OCI-LY7 (cell line): ENCODE measurements around the gene DENND5B.

Source experiments
- EZH2phosphoT487 ChIP-seq: fragments of 200-600 bp; sonication (generic); IDR thresholded peaks from 2 replicates; pipeline ENCODE4 v1.6.1; 2018; ENCODE audit warnings: low read depth, borderline replicate concordance, mild to moderate bottlenecking, mixed run types, antibody characterized with exemption, low read length, moderate library complexity, mixed read lengths
- TF ChIP-seq, protein P1 (sequence below): fragments of 200-600 bp; sonication (generic); conservative IDR thresholded peaks from 2 replicates; pipeline ENCODE4 v1.5.1; 2014; ENCODE audit warnings: mild to moderate bottlenecking, antibody characterized with exemption, low read length, moderate library complexity, mixed read lengths

- TF ChIP-seq, protein P1, sequence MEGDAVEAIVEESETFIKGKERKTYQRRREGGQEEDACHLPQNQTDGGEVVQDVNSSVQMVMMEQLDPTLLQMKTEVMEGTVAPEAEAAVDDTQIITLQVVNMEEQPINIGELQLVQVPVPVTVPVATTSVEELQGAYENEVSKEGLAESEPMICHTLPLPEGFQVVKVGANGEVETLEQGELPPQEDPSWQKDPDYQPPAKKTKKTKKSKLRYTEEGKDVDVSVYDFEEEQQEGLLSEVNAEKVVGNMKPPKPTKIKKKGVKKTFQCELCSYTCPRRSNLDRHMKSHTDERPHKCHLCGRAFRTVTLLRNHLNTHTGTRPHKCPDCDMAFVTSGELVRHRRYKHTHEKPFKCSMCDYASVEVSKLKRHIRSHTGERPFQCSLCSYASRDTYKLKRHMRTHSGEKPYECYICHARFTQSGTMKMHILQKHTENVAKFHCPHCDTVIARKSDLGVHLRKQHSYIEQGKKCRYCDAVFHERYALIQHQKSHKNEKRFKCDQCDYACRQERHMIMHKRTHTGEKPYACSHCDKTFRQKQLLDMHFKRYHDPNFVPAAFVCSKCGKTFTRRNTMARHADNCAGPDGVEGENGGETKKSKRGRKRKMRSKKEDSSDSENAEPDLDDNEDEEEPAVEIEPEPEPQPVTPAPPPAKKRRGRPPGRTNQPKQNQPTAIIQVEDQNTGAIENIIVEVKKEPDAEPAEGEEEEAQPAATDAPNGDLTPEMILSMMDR, result no peak
- TF ChIP-seq EZH2phosphoT487, result no peak
These were observed 20.1 kb downstream of the DENND5B start for GRCh38 chr12:31570880-31571279.
